HEK293 (cell line): ENCODE measurements around the gene CWC25.

Experiments
- CTCF ChIA-PET: fragments of 350-600 bp; formaldehyde crosslinking; extraction: SDS; loops from one replicate; lab custom pipeline; 2021; ENCODE audit warnings: antibody characterized with exemption; lab: Yijun Ruan, JAX
- POLR2A ChIA-PET: fragments of 300-600 bp; formaldehyde crosslinking; extraction: SDS; loops from one replicate; lab custom pipeline; 2020; ENCODE audit warnings: antibody characterized with exemption, inconsistent platforms; lab: Yijun Ruan, JAX
- H3K27ac ChIP-seq: fragments of 200-500 bp; sonication (Bioruptor generic); 2 replicates; pipeline ENCODE4 v1.5.1; 2014; ENCODE audit warnings: low read depth, low read length, control low read depth, inconsistent platforms; ENCODE audit errors: extremely low read depth
- H3K36me3 ChIP-seq, 2 experiments: fragments of 200-500 bp in 1 of 2; sonication (Bioruptor generic) in 1 of 2; 1 replicate in 1 of 2; 2 replicates in 1 of 2; pipeline ENCODE4 v1.5.1; 2014 to 2017; ENCODE audit warnings: inconsistent platforms in 2 of 2, low read length in 2 of 2; ENCODE audit not compliant: control insufficient read depth in 2 of 2, insufficient read depth in 1 of 2
- H3K4me1 ChIP-seq: fragments of 200-500 bp; sonication (Bioruptor generic); 2 replicates; pipeline ENCODE4 v1.5.1; 2014; ENCODE audit warnings: mild to moderate bottlenecking, low read length, inconsistent platforms; ENCODE audit not compliant: control insufficient read depth, insufficient read depth
- H3K4me3 ChIP-seq: 2 replicates; pipeline ENCODE4 v1.5.1; 2011; ENCODE audit warnings: low read depth, mild to moderate bottlenecking, control low read depth, low read length, moderate library complexity
- H3K9me3 ChIP-seq: fragments of 200-500 bp; sonication (Bioruptor generic); 2 replicates; pipeline ENCODE4 v1.5.1; 2014; ENCODE audit warnings: low read depth, low read length, inconsistent platforms; ENCODE audit not compliant: control insufficient read depth, insufficient read depth
- BCL11B ChIP-seq: fragments of 450-650 bp; formaldehyde crosslinking; IDR thresholded peaks from 2 replicates; pipeline ENCODE4 v1.5.1; 2016; ENCODE audit warnings: low read depth, missing biosample characterization, missing genetic modification characterization
- EGR2 ChIP-seq: fragments of 450-650 bp; formaldehyde crosslinking; IDR thresholded peaks from 2 replicates; pipeline ENCODE4 v1.5.1; 2016; ENCODE audit warnings: low read depth, missing biosample characterization, missing genetic modification characterization
- GLI4 ChIP-seq: fragments of 450-650 bp; formaldehyde crosslinking; IDR thresholded peaks from 2 replicates; pipeline ENCODE4 v1.5.1; 2016; ENCODE audit warnings: missing biosample characterization, missing genetic modification characterization
- PRDM4 ChIP-seq: fragments of 450-650 bp; formaldehyde crosslinking; IDR thresholded peaks from 2 replicates; pipeline ENCODE4 v1.5.1; 2017; ENCODE audit warnings: missing biosample characterization, missing genetic modification characterization
- RBAK ChIP-seq: fragments of 450-650 bp; formaldehyde crosslinking; IDR thresholded peaks from 2 replicates; pipeline ENCODE4 v1.5.1; 2016; ENCODE audit warnings: missing biosample characterization, missing genetic modification characterization
- REPIN1 ChIP-seq: fragments of 450-650 bp; formaldehyde crosslinking; IDR thresholded peaks from 2 replicates; pipeline ENCODE4 v1.5.1; 2017; ENCODE audit warnings: missing biosample characterization, missing genetic modification characterization, low read depth
- SP2 ChIP-seq: fragments of 450-650 bp; formaldehyde crosslinking; IDR thresholded peaks from 2 replicates; pipeline ENCODE4 v1.5.1; 2016; ENCODE audit warnings: missing biosample characterization, missing genetic modification characterization
- TCF7L2 ChIP-seq: IDR thresholded peaks from 2 replicates; pipeline ENCODE4 v1.6.1; 2011; ENCODE audit warnings: low read depth, mild to moderate bottlenecking, inconsistent platforms, low read length, moderate library complexity, borderline replicate concordance
- YY1 ChIP-seq: fragments of 450-650 bp; formaldehyde crosslinking; IDR thresholded peaks from 2 replicates; pipeline ENCODE4 v1.5.1; 2018; ENCODE audit warnings: missing biosample characterization, missing genetic modification characterization
- YY2 ChIP-seq: fragments of 450-650 bp; formaldehyde crosslinking; IDR thresholded peaks from 2 replicates; pipeline ENCODE4 v1.5.1; 2016; ENCODE audit warnings: missing biosample characterization, missing genetic modification characterization
- ZBTB1 ChIP-seq: fragments of 450-650 bp; formaldehyde crosslinking; IDR thresholded peaks from 2 replicates; pipeline ENCODE4 v1.5.1; 2016; ENCODE audit warnings: missing biosample characterization, missing genetic modification characterization
- ZBTB11 ChIP-seq: fragments of 450-650 bp; formaldehyde crosslinking; conservative IDR thresholded peaks from 2 replicates; pipeline ENCODE4 v1.5.1; 2016; ENCODE audit warnings: low read depth, missing biosample characterization, missing genetic modification characterization
- ZBTB17 ChIP-seq: fragments of 450-650 bp; formaldehyde crosslinking; IDR thresholded peaks from 2 replicates; pipeline ENCODE4 v1.5.1; 2016; ENCODE audit warnings: missing biosample characterization, missing genetic modification characterization
- ZBTB20 ChIP-seq: fragments of 450-650 bp; formaldehyde crosslinking; IDR thresholded peaks from 2 replicates; pipeline ENCODE4 v1.5.1; 2016; ENCODE audit warnings: missing biosample characterization, missing genetic modification characterization
- ZBTB8A ChIP-seq: fragments of 450-650 bp; formaldehyde crosslinking; IDR thresholded peaks from 2 replicates; pipeline ENCODE4 v1.5.1; 2016; ENCODE audit warnings: missing biosample characterization, missing genetic modification characterization
- ZFP3 ChIP-seq: fragments of 450-650 bp; formaldehyde crosslinking; IDR thresholded peaks from 2 replicates; pipeline ENCODE4 v1.5.1; 2016; ENCODE audit warnings: low read depth, missing biosample characterization, missing genetic modification characterization
- ZNF169 ChIP-seq: fragments of 450-650 bp; formaldehyde crosslinking; IDR thresholded peaks from 2 replicates; pipeline ENCODE4 v1.5.1; 2016; ENCODE audit warnings: missing biosample characterization, missing genetic modification characterization
- ZNF266 ChIP-seq: fragments of 450-650 bp; formaldehyde crosslinking; IDR thresholded peaks from 2 replicates; pipeline ENCODE4 v1.5.1; 2016; ENCODE audit warnings: missing biosample characterization, missing genetic modification characterization, low read depth
- ZNF311 ChIP-seq: fragments of 450-650 bp; formaldehyde crosslinking; IDR thresholded peaks from 2 replicates; pipeline ENCODE4 v1.5.1; 2017; ENCODE audit warnings: missing biosample characterization, missing genetic modification characterization, borderline replicate concordance
- ZNF416 ChIP-seq: fragments of 450-650 bp; formaldehyde crosslinking; IDR thresholded peaks from 2 replicates; pipeline ENCODE4 v1.5.1; 2016; ENCODE audit warnings: missing biosample characterization, missing genetic modification characterization
- ZNF571 ChIP-seq: fragments of 450-650 bp; formaldehyde crosslinking; IDR thresholded peaks from 2 replicates; pipeline ENCODE4 v1.5.0; 2017; ENCODE audit warnings: missing biosample characterization, missing genetic modification characterization
- ZNF585B ChIP-seq: fragments of 450-650 bp; formaldehyde crosslinking; IDR thresholded peaks from 2 replicates; pipeline ENCODE4 v1.5.1; 2016; ENCODE audit warnings: missing biosample characterization, missing genetic modification characterization
- ZNF624 ChIP-seq: fragments of 450-650 bp; formaldehyde crosslinking; IDR thresholded peaks from 2 replicates; pipeline ENCODE4 v1.5.1; 2017; ENCODE audit warnings: missing biosample characterization, missing genetic modification characterization
- ZNF670 ChIP-seq: fragments of 450-650 bp; formaldehyde crosslinking; IDR thresholded peaks from 2 replicates; pipeline ENCODE4 v1.5.1; 2016; ENCODE audit warnings: missing biosample characterization, missing genetic modification characterization, low read depth
- ZNF830 ChIP-seq: fragments of 450-650 bp; IDR thresholded peaks from 2 replicates; pipeline ENCODE4 v1.5.0; 2018; ENCODE audit warnings: missing biosample characterization, missing genetic modification characterization, low read depth, mild to moderate bottlenecking, moderate library complexity
- TF ChIP-seq, protein P1 (sequence below): fragments of 450-650 bp; formaldehyde crosslinking; IDR thresholded peaks from 2 replicates; pipeline ENCODE4 v1.5.1; 2016; ENCODE audit warnings: missing biosample characterization, missing genetic modification characterization
- TF ChIP-seq, protein P2 (sequence below): fragments of 450-650 bp; formaldehyde crosslinking; IDR thresholded peaks from 2 replicates; pipeline ENCODE4 v1.5.1; 2016; ENCODE audit warnings: missing biosample characterization, missing genetic modification characterization

The CWC25 gene

DNA sequence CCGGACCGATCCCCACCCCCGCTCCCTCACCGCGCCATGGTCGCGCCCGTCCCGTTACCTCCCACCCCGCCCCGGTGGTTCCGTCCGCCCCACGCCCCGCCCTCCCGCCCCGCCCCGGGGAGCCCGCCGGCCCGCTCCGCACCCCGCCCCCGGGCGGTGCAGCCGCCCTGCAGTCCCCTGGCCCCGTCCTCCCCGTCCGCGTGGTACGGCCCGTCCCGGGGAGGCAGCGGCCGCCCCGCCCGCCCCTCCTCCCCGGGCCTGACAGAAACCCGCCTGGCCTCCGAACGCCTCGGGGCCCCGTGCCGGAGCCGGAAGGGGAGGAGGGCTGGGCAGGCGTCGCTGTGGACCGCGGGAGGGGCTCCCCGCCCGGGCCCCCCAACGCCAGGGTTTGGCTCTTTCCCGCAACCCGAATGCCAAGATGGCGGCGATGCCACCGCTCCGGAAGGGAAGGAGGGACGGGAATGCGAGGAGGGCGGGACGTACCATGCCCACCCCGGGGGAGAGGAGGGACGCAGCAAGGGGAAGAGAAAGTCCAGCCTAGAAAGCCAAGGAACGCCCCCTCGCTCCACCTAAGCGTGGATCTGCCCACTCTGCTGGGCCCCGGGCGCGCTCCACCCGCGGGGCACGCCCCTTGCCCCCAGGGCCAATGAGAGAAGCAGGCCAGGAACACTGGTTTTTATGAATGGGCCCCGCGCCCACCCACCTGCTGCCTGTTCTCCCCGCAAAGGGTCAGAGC is 25.5 kb downstream of the CWC25 start, which contains the start of gene PIP4K2B:
PIP4K2B (minus strand) TSS at position 56 of the 736 bp plus-strand sequence. CDS start 132 bp downstream, outside the sequence.
- Histone ChIP-seq H3K4me1 (peaks cover 17% of the 10 kb centered on the region), H3K9me3 (no peaks in the 10 kb centered on the region), H3K27ac (peak within 1 kb of the TSS; percentile 99), H3K4me3 (peak within 1 kb of the TSS; percentile 83), H3K36me3 (peaks cover 40 to 65% of the 10 kb centered on the region in 2 experiments)
- ChIA-PET POLR2A (interaction anchor here (0.9 to 1.9 kb wide), 8 partner anchors 11 to 70 kb away, joined by 3 to 8 read pairs (median 4); partner anchors contain the start of genes LASP1 and RPL23), CTCF (interaction anchor here (0.6 to 1.6 kb wide), 3 partner anchors 38 to 354 kb away, joined by 3 to 5 read pairs (median 3); no protein-coding TSS in a partner anchor)
- no peak; the same call in 1 of the 2 replicates for TF ChIP-seq ZBTB17 (tag by site-specific recombination)
- TF ChIP-seq EGR2 (tag by site-specific recombination): peak; percentile 90
- TF ChIP-seq, protein P1, sequence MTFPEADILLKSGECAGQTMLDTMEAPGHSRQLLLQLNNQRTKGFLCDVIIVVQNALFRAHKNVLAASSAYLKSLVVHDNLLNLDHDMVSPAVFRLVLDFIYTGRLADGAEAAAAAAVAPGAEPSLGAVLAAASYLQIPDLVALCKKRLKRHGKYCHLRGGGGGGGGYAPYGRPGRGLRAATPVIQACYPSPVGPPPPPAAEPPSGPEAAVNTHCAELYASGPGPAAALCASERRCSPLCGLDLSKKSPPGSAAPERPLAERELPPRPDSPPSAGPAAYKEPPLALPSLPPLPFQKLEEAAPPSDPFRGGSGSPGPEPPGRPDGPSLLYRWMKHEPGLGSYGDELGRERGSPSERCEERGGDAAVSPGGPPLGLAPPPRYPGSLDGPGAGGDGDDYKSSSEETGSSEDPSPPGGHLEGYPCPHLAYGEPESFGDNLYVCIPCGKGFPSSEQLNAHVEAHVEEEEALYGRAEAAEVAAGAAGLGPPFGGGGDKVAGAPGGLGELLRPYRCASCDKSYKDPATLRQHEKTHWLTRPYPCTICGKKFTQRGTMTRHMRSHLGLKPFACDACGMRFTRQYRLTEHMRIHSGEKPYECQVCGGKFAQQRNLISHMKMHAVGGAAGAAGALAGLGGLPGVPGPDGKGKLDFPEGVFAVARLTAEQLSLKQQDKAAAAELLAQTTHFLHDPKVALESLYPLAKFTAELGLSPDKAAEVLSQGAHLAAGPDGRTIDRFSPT (tag by site-specific recombination): peak; percentile 89
- peak; percentile 90 for TF ChIP-seq YY2
- TF ChIP-seq ZNF624 (tag by site-specific recombination): no peak
- TF ChIP-seq ZNF585B (tag by site-specific recombination): no peak
- TF ChIP-seq ZFP3 (tag by site-specific recombination): no peak
- no peak for TF ChIP-seq ZNF830
- peak; percentile 97 for TF ChIP-seq ZBTB11 (tag by site-specific recombination)
- TF ChIP-seq RBAK (tag by site-specific recombination): no peak
- TF ChIP-seq GLI4: peak; percentile 87; the same call in 1 of the 2 replicates
- no peak for TF ChIP-seq ZNF571 (tag by site-specific recombination)
- peak; percentile 48; the same call in 1 of the 2 replicates for TF ChIP-seq PRDM4 (tag by site-specific recombination)
- no peak; the same call in 1 of the 2 replicates for TF ChIP-seq BCL11B (tag by site-specific recombination)
- TF ChIP-seq ZNF169: no peak
- TF ChIP-seq ZNF266 (tag by site-specific recombination): no peak
- TF ChIP-seq ZNF670 (tag by site-specific recombination): no peak
- TF ChIP-seq REPIN1 (tag by site-specific recombination): no peak
- peak; percentile 86 for TF ChIP-seq ZBTB20 (tag by site-specific recombination)
- TF ChIP-seq, protein P2, sequence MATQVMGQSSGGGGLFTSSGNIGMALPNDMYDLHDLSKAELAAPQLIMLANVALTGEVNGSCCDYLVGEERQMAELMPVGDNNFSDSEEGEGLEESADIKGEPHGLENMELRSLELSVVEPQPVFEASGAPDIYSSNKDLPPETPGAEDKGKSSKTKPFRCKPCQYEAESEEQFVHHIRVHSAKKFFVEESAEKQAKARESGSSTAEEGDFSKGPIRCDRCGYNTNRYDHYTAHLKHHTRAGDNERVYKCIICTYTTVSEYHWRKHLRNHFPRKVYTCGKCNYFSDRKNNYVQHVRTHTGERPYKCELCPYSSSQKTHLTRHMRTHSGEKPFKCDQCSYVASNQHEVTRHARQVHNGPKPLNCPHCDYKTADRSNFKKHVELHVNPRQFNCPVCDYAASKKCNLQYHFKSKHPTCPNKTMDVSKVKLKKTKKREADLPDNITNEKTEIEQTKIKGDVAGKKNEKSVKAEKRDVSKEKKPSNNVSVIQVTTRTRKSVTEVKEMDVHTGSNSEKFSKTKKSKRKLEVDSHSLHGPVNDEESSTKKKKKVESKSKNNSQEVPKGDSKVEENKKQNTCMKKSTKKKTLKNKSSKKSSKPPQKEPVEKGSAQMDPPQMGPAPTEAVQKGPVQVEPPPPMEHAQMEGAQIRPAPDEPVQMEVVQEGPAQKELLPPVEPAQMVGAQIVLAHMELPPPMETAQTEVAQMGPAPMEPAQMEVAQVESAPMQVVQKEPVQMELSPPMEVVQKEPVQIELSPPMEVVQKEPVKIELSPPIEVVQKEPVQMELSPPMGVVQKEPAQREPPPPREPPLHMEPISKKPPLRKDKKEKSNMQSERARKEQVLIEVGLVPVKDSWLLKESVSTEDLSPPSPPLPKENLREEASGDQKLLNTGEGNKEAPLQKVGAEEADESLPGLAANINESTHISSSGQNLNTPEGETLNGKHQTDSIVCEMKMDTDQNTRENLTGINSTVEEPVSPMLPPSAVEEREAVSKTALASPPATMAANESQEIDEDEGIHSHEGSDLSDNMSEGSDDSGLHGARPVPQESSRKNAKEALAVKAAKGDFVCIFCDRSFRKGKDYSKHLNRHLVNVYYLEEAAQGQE (tag by site-specific recombination): no peak; the same call in 1 of the 2 replicates
- TF ChIP-seq YY1: peak; percentile 94; the same call in 1 of the 2 replicates
- TF ChIP-seq ZBTB1 (tag by site-specific recombination): no peak
- no peak for TF ChIP-seq ZNF416 (tag by site-specific recombination)
- TF ChIP-seq ZBTB8A (tag by site-specific recombination): peak; percentile 66
- TF ChIP-seq TCF7L2: peak; percentile 31; the same call in 1 of the 2 replicates
- TF ChIP-seq SP2 (tag by site-specific recombination): peak; percentile 97
- no peak for TF ChIP-seq ZNF311 (tag by site-specific recombination)
